ENCODE measurements around the gene MSANTD3.
"Not testable (repeated sequence)": the region's sequence is repeated elsewhere in the genome, so short reads cannot be mapped to it uniquely, and the experiment has no call there.

The MSANTD3 gene

GRCh38 chr9:100428871-100429654 lies 2.1 kb downstream of the MSANTD3 start:
- peak; percentile 98 for DNase-seq (ENCODE audit: low read depth)

GRCh38 chr9:100430286-100430940 lies 3.5 kb downstream of the MSANTD3 start:
- DNase-seq (ENCODE audit: low read depth), result no peak

GRCh38 chr9:100431886-100432285 lies 4.9 kb downstream of the MSANTD3 start:
- no peak for DNase-seq (ENCODE audit: low read depth)

- no peak for DNase-seq (ENCODE audit: low read depth)
These were observed 5.8 kb downstream of the MSANTD3 start for GRCh38 chr9:100432736-100433135.

GRCh38 chr9:100436571-100436970 lies 9.6 kb downstream of the MSANTD3 start:
- no peak for DNase-seq (ENCODE audit: low read depth)

GRCh38 chr9:100437860-100438805 lies 11.2 kb downstream of the MSANTD3 start:
- DNase-seq (ENCODE audit: low read depth), result peak; percentile 48

- no peak for DNase-seq (ENCODE audit: low read depth)
These were observed 13.1 kb downstream of the MSANTD3 start for GRCh38 chr9:100440071-100440470.

- DNase-seq (ENCODE audit: low read depth), result not testable (repeated sequence)
These were observed 13.5 kb downstream of the MSANTD3 start for GRCh38 chr9:100440487-100440886.

- DNase-seq (ENCODE audit: low read depth), result no peak
These were observed 15.0 kb downstream of the MSANTD3 start for GRCh38 chr9:100441911-100442361.

GRCh38 chr9:100443781-100444768 lies 17.1 kb downstream of the MSANTD3 start:
- DNase-seq (ENCODE audit: low read depth), result no peak

- DNase-seq (ENCODE audit: low read depth), result no peak
These were observed 18.4 kb downstream of the MSANTD3 start for GRCh38 chr9:100445161-100445902.

- no peak for DNase-seq (ENCODE audit: low read depth)
These were observed 19.1 kb downstream of the MSANTD3 start for GRCh38 chr9:100445903-100446549.

- no peak for DNase-seq (ENCODE audit: low read depth)
These were observed 20.1 kb downstream of the MSANTD3 start for GRCh38 chr9:100447041-100447440.

- no peak for DNase-seq (ENCODE audit: low read depth)
These were observed 21.3 kb downstream of the MSANTD3 start for GRCh38 chr9:100448266-100448665.

- no peak for DNase-seq (ENCODE audit: low read depth)
These were observed 22.5 kb downstream of the MSANTD3 start for GRCh38 chr9:100449420-100449819.

- no peak for DNase-seq (ENCODE audit: low read depth)
These were observed 26.0 kb downstream of the MSANTD3 start for GRCh38 chr9:100452894-100453293.

GRCh38 chr9:100455470-100455869 lies 28.5 kb downstream of the MSANTD3 start:
- no peak for DNase-seq (ENCODE audit: low read depth)

- no peak for DNase-seq (ENCODE audit: low read depth)
These were observed 30.6 kb downstream of the MSANTD3 start for GRCh38 chr9:100457517-100457916.

GRCh38 chr9:100459963-100460362 lies 33.0 kb downstream of the MSANTD3 start:
- DNase-seq (ENCODE audit: low read depth), result no peak

GRCh38 chr9:100465274-100465673 lies 38.3 kb downstream of the MSANTD3 start:
- no peak for DNase-seq (ENCODE audit: low read depth)
